B cell (primary cell): Measurements from ENCODE around the gene CACNA1A. TPM values are rescaled to one million over a fixed set of nuclear protein-coding genes. Genes with fewer than 3 reads are reported as not detected.

ENCODE experiments used
- ATAC-seq: fragments of 200-7000 bp; cut with Tn5 transposase; one replicate; pipeline ENCODE4 v1.10.0; 2021; ENCODE audit warnings: low read depth, mild to moderate bottlenecking, moderate number of reproducible peaks, moderate library complexity
- CTCF ChIA-PET: fragments of 350-600 bp; sonication (Branson Sonifier 250); formaldehyde crosslinking; loops from one replicate; lab custom pipeline; 2021; ENCODE audit warnings: antibody characterized with exemption, inconsistent platforms; lab: Charles Lee
- POLR2A ChIA-PET: fragments of 350-600 bp; sonication (Branson Sonifier 250); formaldehyde crosslinking; loops from one replicate; lab custom pipeline; 2021; ENCODE audit warnings: antibody characterized with exemption; lab: Charles Lee
- DNase-seq: peaks from one replicate; pipeline ENCODE4 v3.0.0; 2013
- H2AFZ ChIP-seq: 2 replicates; pipeline ENCODE4 v1.6.1; 2012; ENCODE audit warnings: mild to moderate bottlenecking, low read depth, low read length; ENCODE audit not compliant: insufficient read depth, poor library complexity, severe bottlenecking
- H3K27ac ChIP-seq, 2 donors: 1 replicate in 1 of 2; 2 replicates in 1 of 2; pipeline ENCODE4 v1.5.1; 2012 to 2013; ENCODE audit warnings: low read length in 2 of 2, mild to moderate bottlenecking in 2 of 2, moderate library complexity in 1 of 2
- H3K27me3 ChIP-seq, 4 experiments: fragments of 200-600 bp in 1 of 4; sonication (generic) in 1 of 4; replicated peaks in 1 of 4; 1 replicate in 2 of 4; 2 replicates in 2 of 4; pipeline versions ENCODE4 v1.6.1 to v1.7.0; 2013 to 2016; ENCODE audit warnings: low read length in 3 of 4, mild to moderate bottlenecking in 2 of 4, mixed read lengths in 1 of 4, moderate library complexity in 1 of 4; ENCODE audit not compliant: insufficient read depth in 4 of 4, control insufficient read depth in 3 of 4; ENCODE audit errors: control extremely low read depth in 1 of 4
- H3K36me3 ChIP-seq, 2 experiments: replicated peaks in 1 of 2; 1 replicate in 1 of 2; 2 replicates in 1 of 2; pipeline versions ENCODE4 v1.6.1 to v1.7.1; 2013; ENCODE audit warnings: low read length in 1 of 2; ENCODE audit not compliant: insufficient read depth in 2 of 2, control insufficient read depth in 1 of 2; ENCODE audit errors: control extremely low read depth in 1 of 2, extremely low read depth in 1 of 2
- H3K4me1 ChIP-seq, 2 donors: fragments of 200-600 bp in 1 of 2; sonication (generic) in 1 of 2; 1 replicate in 1 of 2; 2 replicates in 1 of 2; pipeline versions ENCODE4 v1.5.1 to v1.6.1; 2013 to 2017; ENCODE audit warnings: low read length in 2 of 2; ENCODE audit not compliant: control insufficient read depth in 2 of 2, insufficient read depth in 2 of 2
- H3K4me2 ChIP-seq: replicated peaks from 2 replicates; pipeline ENCODE3; 2012; ENCODE audit warnings: mild to moderate bottlenecking, low read depth, low read length; ENCODE audit not compliant: poor library complexity, severe bottlenecking
- H3K4me3 ChIP-seq, 5 experiments: fragments of 200-600 bp in 1 of 5; sonication (generic) in 1 of 5; 1 replicate in 3 of 5; 2 replicates in 2 of 5; pipeline versions ENCODE4 v1.5.1 to v1.7.0; 2011 to 2016; ENCODE audit warnings: low read length in 4 of 5, mild to moderate bottlenecking in 4 of 5, low read depth in 2 of 5, control low read depth in 1 of 5, moderate library complexity in 1 of 5; ENCODE audit not compliant: insufficient read depth in 1 of 5; ENCODE audit errors: control extremely low read depth in 1 of 5, extremely low read depth in 1 of 5
- H3K79me2 ChIP-seq: fragments of 200-600 bp; sonication (generic); one replicate; pipeline ENCODE4 v1.6.0; 2016; ENCODE audit warnings: low read length; ENCODE audit not compliant: control insufficient read depth, insufficient read depth
- H3K9ac ChIP-seq: fragments of 200-600 bp; sonication (generic); 2 replicates; pipeline ENCODE4 v1.6.1; 2017; ENCODE audit warnings: mild to moderate bottlenecking, low read length, moderate library complexity
- H3K9me3 ChIP-seq, 3 donors: one replicate each; pipeline versions ENCODE4 v1.6.1 to v1.7.1; 2013; ENCODE audit warnings: low read length in 2 of 3; ENCODE audit not compliant: control insufficient read depth in 2 of 3, insufficient read depth in 1 of 3; ENCODE audit errors: control extremely low read depth in 1 of 3
- H4K20me1 ChIP-seq: 2 replicates; pipeline ENCODE4 v1.6.0; 2012; ENCODE audit warnings: mild to moderate bottlenecking, low read length; ENCODE audit not compliant: insufficient read depth, control insufficient read depth, poor library complexity, severe bottlenecking
- H3K27ac Mint-ChIP-seq: one replicate; pipeline ENCODE4 v1.8.0; 2021; ENCODE audit warnings: mixed read lengths
- H3K27me3 Mint-ChIP-seq: one replicate; pipeline ENCODE4 v1.8.0; 2021; ENCODE audit warnings: mixed read lengths
- H3K4me1 Mint-ChIP-seq: one replicate; pipeline ENCODE4 v1.8.0; 2021; ENCODE audit warnings: mixed read lengths
- H3K4me3 Mint-ChIP-seq: one replicate; pipeline ENCODE4 v1.8.0; 2021; ENCODE audit warnings: mixed read lengths
- H3K9me3 Mint-ChIP-seq: one replicate; pipeline ENCODE4 v1.8.0; 2022; ENCODE audit warnings: mixed read lengths; ENCODE audit not compliant: insufficient read depth
- EZH2 ChIP-seq: IDR thresholded peaks from 2 replicates; pipeline ENCODE4 v1.6.1; 2012; ENCODE audit warnings: borderline replicate concordance, low read depth, mild to moderate bottlenecking, moderate library complexity, low read length; ENCODE audit not compliant: insufficient read depth, poor library complexity, severe bottlenecking
- WGBS: methylation state at CpG from one replicate; pipeline ENCODE4 v1.1.5; 2013; ENCODE audit warnings: missing lambda C conversion rate; ENCODE audit not compliant: insufficient coverage; 5-methylcytosine and 5-hydroxymethylcytosine counted together
- intact Hi-C: fragments of 100-400 bp; cut with micrococcal nuclease; formaldehyde crosslinking; loops from one replicate; pipeline ENCODE4 v1.10.0; 2022
- polyA plus RNA-seq: library from polyadenylated mRNA; depleted of rRNA; stranded (reverse); fragments of >200 nt; gene quantifications from 2 replicates; pipeline ENCODE4 v1.2.3, GENCODE V29; 2012
- total RNA-seq, 2 donors: library from RNA; stranded (reverse); fragments of 120-200 nt in 1 of 2; gene quantifications; 1 replicate in 1 of 2; 2 replicates in 1 of 2; pipeline versions ENCODE4 v1.2.3 to v1.2.4, GENCODE V29; 2013 to 2022
- TF ChIP-seq, protein P1 (sequence below): fragments of 200-600 bp; IDR thresholded peaks from one replicate; pipeline ENCODE4 v1.8.0; 2022; ENCODE audit warnings: antibody characterized with exemption, mild to moderate bottlenecking

CACNA1A gene
- total and polyA plus RNA-seq, 2 donors (not counting 1 experiment from before 2014, with no cell fraction given) = 1.2 to 1.3 TPM

DNA sequence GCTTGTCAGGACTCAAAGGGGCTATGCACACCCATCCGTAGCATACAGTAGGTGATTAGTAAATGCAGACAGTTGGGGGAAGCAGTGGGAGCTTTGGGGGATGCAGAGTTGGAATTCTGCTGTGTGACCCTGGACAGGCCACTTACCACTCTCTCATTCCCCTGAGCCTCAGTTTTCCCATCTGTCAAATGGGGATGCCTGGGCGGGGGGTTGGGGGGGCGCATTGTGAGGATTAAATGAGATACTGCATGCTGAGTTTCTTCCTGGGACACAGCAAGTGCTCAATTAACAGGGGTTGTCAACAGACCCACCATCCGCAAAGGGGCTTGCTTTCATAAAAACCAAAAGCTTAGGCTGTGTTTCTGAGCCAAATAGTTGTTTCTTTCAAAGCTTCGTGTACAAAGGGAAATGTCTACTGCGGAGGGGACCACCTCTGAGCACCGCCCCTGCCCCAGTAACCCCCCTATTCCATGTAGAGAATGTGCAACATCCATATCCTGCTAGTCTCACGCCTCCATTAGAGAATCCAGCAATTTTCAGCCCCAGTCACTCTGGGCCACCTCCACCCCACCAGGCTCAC lies 223.7 kb downstream of the CACNA1A start:
- intact Hi-C loops = no loop called here
- no peak for TF ChIP-seq EZH2
- TF ChIP-seq, protein P1, sequence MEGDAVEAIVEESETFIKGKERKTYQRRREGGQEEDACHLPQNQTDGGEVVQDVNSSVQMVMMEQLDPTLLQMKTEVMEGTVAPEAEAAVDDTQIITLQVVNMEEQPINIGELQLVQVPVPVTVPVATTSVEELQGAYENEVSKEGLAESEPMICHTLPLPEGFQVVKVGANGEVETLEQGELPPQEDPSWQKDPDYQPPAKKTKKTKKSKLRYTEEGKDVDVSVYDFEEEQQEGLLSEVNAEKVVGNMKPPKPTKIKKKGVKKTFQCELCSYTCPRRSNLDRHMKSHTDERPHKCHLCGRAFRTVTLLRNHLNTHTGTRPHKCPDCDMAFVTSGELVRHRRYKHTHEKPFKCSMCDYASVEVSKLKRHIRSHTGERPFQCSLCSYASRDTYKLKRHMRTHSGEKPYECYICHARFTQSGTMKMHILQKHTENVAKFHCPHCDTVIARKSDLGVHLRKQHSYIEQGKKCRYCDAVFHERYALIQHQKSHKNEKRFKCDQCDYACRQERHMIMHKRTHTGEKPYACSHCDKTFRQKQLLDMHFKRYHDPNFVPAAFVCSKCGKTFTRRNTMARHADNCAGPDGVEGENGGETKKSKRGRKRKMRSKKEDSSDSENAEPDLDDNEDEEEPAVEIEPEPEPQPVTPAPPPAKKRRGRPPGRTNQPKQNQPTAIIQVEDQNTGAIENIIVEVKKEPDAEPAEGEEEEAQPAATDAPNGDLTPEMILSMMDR = no peak
- H3K4me1 ChIP-seq = peaks cover 2 to 3% of the 10 kb centered on the region in 2 donors
- no peak overlapping the region for H3K27ac Mint-ChIP-seq
- POLR2A ChIA-PET = no interaction called here
- no peaks in the 10 kb centered on the region for H3K9me3 ChIP-seq
- H3K4me1 Mint-ChIP-seq = peaks cover 8% of the 10 kb centered on the region
- H2AFZ ChIP-seq = no peak overlapping the region
- WGBS = 85% methylated on average over 7 of the region's 8 CpGs
- no peak overlapping the region for H3K4me3 Mint-ChIP-seq
- peaks cover 31% of the 10 kb centered on the region for H3K27me3 Mint-ChIP-seq
- CTCF ChIA-PET = interaction anchor here (0.9 to 1.9 kb wide), 3 partner anchors 10 to 317 kb away, joined by 3 to 5 read pairs (median 4); no protein-coding TSS in a partner anchor
- no peaks in the 10 kb centered on the region for H3K36me3 ChIP-seq
- ATAC-seq = no peak
- no peak overlapping the region for H3K9ac ChIP-seq
- H3K27me3 ChIP-seq = peaks cover 0 to 12% (median 2%) of the 10 kb centered on the region in 4 experiments
- H3K27ac ChIP-seq = no peak overlapping the region
- DNase-seq = no peak
- no peaks in the 10 kb centered on the region for H4K20me1 ChIP-seq
- no peak overlapping the region for H3K4me2 ChIP-seq
- no peak overlapping the region for H3K4me3 ChIP-seq
- no peaks in the 10 kb centered on the region for H3K9me3 Mint-ChIP-seq
- no peaks in the 10 kb centered on the region for H3K79me2 ChIP-seq

GRCh38 chr19:13281567-13282291 lies 224.6 kb downstream of the CACNA1A start:
- DNase-seq (no peak), ATAC-seq (no peak)
- H3K4me3 ChIP-seq = no peak overlapping the region
- Mint-ChIP-seq H3K4me3 (no peak overlapping the region), H3K4me1 (peaks cover 14% of the 10 kb centered on the region), H3K9me3 (no peaks in the 10 kb centered on the region), H3K27ac (no peak overlapping the region), H3K27me3 (peaks cover 31% of the 10 kb centered on the region)
- H3K9ac ChIP-seq = no peak overlapping the region
- peaks cover 0 to 3% (median 0%) of the 10 kb centered on the region in 3 donors for H3K9me3 ChIP-seq
- WGBS = 23% methylated on average over 19 of the region's 24 CpGs
- no peak overlapping the region for H3K27ac ChIP-seq
- H3K4me2 ChIP-seq = no peak overlapping the region
- no peak overlapping the region for H2AFZ ChIP-seq
- CTCF ChIA-PET = interaction anchor here (0.6 to 2.3 kb wide), 5 partner anchors 48 to 1674 kb away, joined by 3 to 6 read pairs (median 3); no protein-coding TSS in a partner anchor
- POLR2A ChIA-PET = interaction anchor here (0.6 to 0.7 kb wide), 2 partner anchors 317 to 444 kb away, joined by 3 to 6 read pairs; no protein-coding TSS in a partner anchor
- H3K36me3 ChIP-seq = no peaks in the 10 kb centered on the region
- no peaks in the 10 kb centered on the region for H3K79me2 ChIP-seq
- H3K27me3 ChIP-seq = peaks cover 0 to 12% (median 2%) of the 10 kb centered on the region in 4 experiments
- H3K4me1 ChIP-seq = peaks cover 6 to 11% of the 10 kb centered on the region in 2 donors
- H4K20me1 ChIP-seq = no peaks in the 10 kb centered on the region
- TF ChIP-seq EZH2 = no peak
- TF ChIP-seq, protein P1 = no peak
- intact Hi-C loops = no loop called here
